ENCODE measurements around the gene MVB12A.
A peak's percentile ranks its signal among the peaks of the same experiment; 100 is the strongest.

MVB12A gene

DNA sequence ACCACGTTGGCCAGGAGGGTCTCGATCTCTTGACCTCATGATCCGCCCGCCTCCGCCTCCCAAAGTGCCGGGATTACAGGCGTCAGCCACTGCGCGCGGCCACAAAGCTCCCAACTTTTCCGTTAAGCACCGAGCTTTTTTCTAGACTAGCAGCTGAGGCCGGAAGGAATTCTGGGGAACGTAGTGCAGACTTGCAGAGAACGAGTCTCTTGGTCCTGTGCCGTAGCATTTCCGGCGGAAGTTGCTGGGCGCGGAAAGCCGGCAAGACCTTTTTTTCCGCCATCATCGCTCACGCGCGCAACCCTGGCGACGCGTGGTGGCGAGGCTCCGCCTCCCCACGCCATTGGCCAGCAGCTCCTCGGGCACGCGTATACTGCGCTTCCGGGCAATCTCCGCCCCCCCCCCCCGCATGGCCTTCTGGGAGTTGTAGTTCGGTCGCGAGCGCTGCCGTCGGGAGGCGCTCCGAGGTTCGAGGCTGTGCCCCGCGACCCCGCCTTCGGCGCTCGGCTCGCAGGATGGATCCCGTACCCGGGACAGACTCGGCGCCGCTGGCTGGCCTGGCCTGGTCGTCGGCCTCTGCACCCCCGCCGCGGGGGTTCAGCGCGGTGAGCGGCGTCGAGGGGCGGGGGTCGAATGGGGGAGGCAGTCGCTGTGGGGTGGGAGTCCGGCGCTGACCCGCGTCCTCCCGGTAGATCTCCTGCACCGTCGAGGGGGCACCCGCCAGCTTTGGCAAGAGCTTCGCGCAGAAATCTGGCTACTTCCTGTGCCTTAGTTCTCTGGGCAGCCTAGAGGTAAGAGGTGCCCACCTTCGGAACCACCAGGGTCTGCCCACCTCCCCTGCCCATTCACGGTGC lies at the start of gene MVB12A:
Gene MVB12A, plus strand, starts transcription at position 427 of the 854 bp plus-strand sequence. Its CDS starts 89 bp downstream, at position 516.
- DNase-seq = peak; percentile 88

DNA sequence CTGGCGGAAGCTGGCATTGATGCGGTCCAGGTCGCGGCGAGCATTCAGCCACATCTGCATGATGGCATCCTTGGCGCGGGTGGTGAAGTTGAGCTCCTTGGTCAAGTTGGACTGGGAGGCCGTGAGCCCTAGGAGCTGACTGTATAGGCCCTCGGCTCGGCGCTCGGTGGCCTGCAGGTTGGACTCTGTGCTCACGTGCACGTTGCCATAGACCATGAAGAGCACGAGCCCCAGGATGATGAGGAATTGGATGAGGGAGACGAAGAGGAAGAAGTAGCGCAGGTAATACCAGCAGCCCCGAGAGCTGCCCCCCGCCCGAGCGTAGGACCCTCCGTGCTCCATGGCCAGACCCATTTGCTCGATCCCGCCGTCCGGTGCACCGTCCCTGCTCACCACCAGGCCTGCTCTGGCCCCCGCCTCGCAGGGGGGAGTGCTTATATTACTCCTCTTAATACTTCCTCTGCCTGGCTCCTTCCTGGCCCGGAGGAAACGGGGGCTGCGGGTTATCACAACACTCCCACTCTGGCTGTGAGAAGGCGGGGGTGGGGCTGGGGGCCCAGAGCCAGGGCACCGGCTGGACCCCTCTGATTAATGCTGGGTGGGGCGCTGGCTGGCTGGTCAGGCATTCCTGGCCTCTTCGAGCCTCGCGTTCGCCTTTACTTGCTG lies 42.8 kb upstream of the MVB12A start, which contains the start of gene PLVAP:
Gene PLVAP, minus strand, starts transcription at position 408 of the 666 bp plus-strand sequence. Its CDS starts 54 bp downstream, at position 354.
- DNase-seq = no peak

DNA sequence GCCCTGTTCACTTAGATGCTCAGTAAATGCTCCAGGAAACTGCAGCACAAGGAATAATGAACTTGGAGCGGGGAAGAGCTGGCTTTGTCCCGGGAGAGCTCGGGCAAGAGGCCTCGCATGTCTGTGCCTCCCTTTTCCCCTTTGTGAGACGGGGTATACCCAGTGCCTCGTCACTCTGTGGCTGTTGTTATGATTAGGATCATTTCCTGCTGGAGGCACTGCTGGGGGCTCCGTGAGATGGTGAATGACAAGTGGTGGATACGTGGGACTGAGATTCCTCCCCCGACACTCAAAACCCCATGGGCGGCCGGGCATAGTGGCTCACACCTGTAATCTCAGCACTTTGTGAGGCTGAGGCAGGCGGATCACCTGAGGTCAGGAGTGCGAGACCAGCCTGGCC lies 41.6 kb upstream of the MVB12A start:
- DNase-seq = no peak

DNA sequence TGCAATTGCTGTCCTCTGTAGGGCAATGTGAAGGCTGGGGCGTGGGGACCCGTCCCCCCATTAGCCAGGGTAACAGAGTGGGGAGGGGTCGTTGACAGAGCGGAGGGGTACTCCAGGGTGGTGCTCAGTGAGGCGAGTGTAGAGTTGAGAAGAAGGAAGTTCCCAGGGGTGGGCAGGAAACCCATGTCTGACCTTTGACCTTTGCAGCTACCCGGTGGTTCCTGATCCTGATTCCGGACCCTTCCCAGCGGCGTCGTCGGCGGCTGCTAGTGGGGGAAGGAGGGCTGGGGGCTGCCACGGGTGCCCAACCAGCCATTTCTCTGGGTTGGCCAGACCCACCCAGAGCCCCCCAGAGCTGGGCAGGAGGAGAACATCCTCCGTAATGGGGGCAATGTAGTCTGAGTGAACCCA lies 40.6 kb upstream of the MVB12A start:
- no peak for DNase-seq

DNA sequence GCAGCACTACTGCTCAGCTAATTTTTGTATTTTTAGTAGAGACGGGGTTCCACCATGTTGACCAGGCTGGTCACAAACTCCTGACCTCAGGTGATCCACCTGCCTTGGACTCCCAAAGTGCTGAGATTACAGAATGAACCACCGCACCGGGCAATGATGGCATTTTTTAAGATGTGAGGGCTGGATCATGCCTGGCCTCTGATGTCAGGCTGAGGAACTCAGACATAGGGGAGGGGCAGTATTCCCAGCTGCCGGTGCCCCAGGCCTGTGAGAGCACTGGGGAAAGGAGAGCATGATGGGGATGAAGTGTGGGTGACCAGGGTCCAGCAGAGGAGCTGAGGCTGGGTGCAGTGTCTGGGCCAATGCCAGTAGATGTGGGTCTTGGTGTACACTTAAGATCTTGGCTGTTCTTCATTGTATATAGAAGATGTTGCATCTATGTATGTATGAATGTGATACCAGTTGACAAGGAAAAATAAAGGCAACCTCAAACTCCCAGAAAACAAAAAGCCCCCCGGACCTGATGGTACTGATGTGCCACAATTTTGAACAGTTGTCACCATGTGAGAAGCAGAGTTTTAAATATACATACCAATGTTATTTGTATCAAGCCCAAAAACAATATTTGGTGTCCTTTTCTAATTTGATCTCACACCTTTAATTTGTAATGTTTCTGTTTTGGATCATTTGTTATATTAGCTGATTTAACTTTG lies 39.3 kb upstream of the MVB12A start:
- DNase-seq = no peak

DNA sequence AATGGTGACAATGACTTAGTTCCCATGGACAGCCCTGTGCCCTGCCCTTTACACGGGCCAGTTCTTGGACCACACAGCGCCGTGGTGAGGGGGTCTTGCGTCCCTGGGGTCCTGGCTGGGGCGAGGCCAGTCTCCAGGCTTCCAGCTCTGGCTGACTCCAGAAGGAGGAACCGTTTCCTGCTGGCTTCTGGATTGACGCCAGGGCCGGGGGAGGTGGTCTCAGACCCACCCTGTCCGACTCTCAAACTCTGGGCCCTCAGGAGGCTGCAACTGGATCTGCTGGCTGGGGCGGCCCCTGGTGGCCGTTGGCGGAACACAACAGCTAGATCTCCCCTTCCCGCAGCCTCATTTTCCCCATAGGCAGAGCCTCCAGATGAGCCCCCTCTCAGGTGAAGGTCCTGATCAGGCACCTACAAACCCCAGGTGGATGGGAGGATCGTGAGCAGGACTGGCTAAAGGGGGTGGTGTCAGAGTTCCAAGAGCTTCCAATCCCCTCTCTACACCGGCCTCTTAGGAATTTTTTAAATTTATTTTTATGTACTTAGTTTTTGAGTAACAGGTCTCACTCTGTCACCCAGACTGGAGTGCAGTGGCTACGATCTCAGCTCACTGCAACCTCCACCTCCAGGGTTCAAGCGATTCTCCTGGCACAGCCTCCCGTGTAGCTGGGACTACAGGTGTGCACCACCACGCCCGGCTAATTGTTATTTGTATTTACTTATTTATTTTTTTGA lies 33.8 kb upstream of the MVB12A start:
- no peak for DNase-seq

DNA sequence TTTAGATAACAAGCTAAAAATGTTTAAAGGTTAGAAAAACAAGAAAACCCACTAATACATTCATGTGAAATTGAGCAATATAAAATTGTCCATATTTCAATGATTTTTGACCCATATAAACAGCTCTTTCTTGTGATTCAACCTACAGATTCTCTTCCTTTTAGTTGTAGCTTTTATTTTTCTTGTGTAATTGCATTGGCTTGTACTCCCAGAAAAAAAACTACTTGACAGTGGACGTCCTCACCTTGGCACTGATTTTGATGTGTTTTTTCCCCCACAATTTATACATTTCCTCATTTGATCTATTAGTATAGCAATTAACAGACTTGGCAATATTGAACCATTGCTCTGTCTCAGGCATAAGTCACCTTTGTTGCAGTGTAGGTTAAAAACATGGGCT lies 30.6 kb upstream of the MVB12A start:
- no peak for DNase-seq

DNA sequence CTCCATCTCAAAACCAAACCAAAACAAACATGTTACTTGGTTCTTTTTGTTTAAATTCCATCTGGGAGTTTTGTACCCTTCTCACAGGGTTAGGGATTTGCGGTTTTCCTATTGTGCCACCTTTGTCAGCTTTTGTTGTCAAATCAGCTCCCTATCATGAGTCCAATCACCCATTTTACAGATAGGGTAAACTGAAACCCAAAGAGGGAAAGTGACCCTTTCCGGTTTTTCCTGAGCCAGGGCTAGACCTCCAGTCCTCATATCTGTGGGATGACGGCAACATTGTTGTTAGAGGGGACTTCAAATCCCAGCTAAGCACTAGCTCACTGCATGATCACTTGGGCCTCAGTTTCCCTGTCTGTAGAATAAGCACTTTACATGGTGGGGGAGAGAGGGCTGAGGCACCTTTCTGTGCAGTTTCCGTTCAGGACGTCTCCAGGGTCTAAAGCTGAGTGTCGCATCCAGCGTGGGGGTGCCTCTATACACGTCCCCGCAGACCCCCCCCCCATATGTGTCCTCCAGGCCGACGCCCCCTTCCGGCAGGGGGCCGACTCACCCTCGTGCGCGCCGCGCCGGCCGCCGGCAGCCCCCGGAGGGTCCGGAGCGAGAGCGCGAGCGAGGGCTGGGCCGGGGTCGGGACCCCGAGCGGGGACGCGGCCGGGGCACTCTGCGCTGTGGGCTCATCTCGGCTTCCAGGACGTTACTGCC lies 29.7 kb upstream of the MVB12A start:
- DNase-seq = no peak

DNA sequence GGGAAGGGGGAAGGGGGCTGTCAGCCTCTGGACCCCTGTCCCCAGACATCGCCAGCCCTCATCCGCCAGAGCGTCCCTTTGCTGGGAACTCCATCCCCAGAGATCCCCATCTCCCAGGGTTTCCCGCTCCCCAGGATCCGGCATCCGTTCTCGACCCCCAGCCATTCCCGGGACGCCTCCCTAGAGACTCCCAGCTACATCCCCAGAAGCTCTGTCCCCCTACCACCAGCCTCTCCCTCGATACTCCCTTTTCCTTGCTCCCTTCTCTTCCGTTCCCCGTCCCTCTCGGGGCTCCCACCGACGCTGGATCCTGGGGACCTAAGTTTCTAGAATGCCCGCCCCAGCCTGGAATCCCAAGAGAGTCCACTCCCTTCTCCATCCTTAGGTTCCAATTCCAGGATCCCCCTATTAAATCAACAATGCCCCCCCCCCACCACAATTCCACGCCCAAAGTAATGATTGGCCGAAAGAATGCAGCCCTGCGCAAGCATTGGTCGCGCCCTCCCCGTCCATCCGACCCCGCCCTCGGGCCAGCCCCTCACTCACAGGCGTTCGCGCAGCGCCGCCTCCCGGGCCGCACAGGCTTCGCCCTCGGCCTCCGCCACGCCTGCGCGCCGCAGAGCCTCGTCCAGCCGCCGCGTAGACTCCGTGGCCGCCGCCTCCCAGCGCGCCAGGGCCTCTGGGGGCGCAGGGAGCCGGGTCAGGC lies 29.0 kb upstream of the MVB12A start:
- peak; percentile 51 for DNase-seq

DNA sequence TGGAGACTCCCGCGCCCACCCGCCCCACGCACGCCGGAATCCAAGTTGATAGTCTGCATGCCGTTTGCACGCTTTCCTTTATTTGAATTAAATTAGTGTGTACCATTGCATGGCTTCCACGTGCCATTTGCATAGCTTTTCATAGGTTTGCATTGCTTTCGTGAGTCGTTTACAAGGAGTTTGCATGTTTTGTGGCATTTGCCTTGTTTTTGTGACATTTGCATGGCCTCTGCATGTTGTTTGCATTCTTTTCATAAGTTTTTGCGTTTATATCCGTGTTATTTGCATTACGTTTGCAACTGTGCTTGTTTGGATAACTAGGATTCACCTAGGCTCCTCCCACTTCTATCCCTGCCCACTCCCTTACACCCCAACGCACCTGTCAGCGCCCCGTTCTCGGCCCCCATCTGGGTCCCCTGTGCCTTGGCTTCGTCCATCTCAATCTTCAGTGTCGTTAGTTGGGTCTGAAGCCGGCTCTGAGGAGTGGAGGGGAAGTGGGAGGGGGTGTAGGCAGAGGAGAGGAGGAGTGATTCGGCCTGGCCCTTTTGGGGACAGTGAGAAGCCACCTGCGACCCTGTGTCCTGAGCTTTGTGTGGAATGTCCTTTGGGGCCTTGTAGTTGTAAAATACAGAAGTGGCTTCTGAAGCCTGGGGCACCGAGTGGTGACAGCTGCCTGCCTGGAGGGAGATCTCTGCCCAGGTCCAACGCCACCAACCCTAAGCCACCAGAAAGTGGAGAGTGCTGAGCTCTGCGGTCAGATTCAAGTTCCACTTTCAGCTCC lies 28.3 kb upstream of the MVB12A start:
- DNase-seq = no peak

DNA sequence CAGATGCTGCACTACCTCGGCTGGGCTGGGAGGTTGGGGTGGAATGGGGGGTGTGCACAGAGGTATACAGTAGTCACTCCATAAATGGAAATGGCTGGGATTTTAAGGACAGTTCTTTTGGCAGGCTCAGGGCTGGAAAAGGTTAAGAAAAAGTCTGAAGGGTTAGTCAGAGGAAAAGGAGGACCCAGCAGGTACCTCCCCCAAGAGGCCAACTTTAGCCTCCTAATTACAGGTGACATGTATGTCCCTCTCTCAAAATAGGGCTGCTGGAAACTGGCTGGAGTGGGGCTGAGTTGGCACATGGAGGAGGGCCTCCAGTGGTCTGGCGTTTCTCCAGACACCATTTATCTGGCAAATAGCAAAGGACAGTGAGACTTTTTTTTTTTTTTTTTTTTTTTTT lies 26.8 kb upstream of the MVB12A start:
- no peak for DNase-seq

DNA sequence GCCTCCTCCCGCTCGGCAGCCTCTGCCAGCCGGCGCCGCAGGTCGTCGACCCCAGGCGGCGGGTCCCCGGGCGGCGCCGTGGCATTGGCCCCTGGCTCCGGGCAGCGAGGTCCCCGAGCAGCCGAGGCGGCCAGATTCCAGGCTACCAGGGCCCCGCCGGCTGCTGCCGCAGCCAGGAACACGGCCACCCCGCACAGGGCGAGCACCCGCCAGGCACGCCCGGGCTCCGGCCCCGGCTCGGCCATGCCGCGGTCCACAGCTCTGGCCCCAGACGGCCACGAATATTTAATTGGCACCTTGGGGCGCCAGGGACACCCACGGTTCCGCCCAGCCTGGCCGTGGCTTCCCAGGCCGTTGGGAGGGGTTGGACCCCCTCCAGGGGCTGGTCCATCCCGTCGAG lies 25.9 kb upstream of the MVB12A start, which contains the start of gene CCDC194:
Gene CCDC194, minus strand, starts transcription at position 283 of the 400 bp plus-strand sequence. Its CDS starts 38 bp downstream, at position 245.
- DNase-seq = no peak

DNA sequence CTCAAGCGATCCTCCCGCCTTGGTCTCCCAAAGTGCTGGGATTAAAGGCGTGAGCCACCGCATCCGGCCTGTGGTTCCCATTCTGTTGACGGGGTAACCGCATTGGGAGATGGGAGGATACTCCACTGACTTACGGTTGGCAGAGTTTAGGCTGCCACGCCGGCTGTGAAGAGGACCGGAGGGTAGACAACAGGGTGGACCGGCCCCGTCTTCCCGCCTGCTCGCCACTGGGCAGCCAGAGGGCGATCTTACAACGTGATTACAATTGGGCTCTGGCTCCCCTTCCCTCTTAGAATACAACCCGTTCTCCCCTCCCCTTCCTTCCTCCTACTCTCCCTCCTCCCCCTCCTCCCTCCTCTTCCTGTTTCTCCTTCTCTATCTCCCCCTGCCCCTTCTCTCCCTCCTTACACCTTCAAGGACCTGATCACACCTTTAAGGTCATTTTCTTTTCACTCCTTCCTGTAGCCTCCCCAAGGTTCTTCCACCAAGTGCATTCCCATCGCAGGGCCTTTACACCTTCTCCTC lies 24.9 kb upstream of the MVB12A start:
- DNase-seq = peak; percentile 20

DNA sequence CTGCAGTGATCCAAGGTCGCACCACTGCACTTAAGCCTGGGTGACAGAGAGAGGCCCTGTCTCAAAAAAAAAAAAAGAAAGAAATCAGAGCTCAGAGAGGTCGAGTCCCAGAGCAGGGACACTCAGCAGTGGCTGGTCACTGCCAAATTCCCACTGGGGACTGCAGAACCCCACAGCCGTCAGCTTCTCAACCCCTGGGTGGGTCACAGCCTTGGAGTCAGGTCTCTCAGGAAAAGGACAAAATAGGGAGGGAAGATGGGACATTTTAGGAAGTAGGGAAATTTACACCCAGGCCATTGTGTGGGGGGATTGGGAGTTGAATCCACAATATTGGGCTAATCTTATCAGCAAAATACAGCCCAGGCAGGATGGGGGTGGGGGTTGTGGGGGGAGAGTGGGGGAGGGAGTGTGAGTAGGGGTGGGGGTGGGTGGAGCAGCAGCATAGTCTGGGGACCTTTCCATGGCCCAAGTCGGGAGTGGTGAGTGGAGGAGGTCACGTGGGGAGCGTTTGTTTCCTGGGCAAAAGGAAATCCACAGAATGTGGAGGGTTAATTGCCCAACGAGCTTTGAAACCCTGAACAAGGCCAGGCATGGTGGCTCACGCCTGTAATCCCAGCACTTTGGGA lies 20.8 kb upstream of the MVB12A start:
- no peak for DNase-seq

DNA sequence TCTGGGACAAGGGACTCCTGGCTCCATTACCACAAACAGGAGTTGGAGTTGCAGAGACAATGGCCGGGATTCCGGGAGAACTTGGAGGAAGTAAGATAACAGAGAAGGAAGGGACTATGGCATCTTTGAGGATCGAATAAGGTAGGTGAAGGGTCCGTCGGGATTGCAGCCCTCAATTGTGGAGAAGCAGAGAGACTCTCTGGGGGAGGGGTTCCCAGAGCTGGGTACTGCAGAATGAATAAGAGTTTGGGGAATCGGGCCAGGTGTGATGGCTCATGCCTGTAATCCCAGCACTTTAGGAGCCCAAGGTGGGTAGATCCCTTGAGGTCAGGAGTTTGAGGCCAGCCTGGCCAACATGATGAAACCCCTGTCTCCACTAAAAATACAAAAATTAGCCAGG lies 18.2 kb upstream of the MVB12A start:
- DNase-seq = no peak

DNA sequence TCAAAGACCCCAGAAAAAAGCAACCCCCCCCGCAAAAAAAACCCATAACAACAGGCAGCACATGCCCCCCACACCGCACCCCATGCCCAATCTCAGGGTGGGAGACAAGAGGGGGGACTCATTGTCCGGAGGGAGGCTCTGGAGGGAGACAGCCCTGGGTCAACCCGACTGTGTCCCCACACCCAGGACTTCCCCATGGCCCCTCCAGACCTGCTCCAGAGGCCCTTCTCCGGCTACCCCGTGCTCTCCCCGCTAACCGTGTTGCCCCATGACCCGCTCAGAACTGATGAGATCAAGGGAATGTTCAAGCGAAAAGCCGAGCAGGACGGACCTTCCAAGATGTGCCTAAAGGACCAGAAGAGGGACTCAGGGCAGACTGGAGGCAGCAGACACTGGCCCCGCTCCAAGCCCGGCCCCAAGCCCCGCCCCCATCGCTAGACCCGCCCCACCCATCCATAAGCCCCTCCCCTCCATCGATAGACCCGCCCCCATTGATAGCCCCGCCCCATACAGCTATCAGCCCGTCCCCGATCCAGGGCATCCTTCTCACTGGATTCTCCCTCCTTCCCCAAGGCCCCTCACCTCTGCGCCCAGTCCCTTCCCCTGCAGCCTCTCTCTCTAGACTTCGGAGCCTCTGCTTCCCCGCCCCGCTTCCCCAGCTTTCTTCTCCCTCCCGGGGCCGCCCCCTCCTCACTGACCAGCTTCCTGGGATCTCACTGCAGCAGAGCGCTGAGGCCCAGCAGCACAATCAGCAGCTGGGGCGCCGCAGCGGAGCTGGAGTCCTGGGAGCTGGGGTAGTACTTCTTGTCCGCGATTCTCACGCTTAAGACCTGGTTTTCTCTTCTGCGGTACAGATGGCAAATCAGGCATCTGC lies 16.6 kb upstream of the MVB12A start:
- no peak for DNase-seq

DNA sequence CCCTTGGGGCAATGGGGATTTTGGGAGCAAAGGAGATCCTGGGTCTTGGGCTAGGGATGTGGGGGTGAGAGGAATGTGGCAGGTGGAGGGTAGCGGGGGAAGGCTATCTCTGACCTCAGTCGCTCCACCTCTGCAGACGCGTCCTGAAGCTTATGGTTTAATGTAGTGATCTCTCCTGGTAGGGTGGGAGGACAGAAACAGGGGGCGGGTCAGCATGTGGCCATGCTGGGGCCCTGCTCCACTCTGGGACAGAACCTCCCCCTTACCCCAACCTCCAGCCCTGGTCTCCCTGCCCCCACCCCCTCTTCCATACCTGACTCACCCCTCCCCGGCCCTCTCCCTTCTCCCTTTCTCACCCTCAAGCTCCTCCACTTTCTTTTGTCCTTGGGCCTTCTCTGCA lies 15.8 kb upstream of the MVB12A start:
- DNase-seq = no peak

DNA sequence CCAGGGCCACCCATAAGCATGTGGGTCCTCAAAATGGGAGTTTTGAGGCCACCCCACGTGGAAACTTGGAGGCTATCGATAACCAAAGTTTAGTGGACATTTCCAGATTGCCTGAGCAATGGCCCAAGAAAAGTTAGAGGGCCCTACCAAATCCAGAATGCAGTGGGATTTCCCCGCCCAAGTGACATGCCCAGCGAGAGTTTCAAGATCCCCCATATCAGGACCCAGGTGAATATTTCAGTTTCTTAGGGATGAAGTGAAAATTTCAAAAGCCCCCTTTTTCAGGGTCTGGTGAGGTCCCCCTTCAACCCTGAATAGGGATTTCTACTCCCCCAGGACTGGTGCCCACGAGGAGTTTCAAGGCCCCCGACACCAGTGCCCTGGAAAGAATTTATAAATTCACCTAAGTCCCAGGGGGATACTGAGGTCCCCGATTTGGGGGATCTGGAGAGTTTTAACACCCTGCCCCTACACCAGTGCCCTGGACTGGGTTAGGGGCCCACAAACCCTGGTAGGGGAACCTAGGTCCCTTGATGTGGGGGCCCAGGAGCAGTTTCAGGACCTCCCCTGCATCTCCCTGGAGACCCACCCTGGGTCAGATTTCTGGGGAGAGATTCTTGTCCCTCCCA lies 15.1 kb upstream of the MVB12A start:
- no peak for DNase-seq
